ENCODE data around the gene DNAJC6. TPM values are rescaled to one million over a fixed set of nuclear protein-coding genes. Genes with fewer than 3 reads are reported as not detected.

The DNAJC6 gene
- total RNA-seq, 1 experiment from 2014 or later, result 6.2 TPM

- H3K27me3 Mint-ChIP-seq (ENCODE audit: insufficient read depth, unreplicated experiment), result no peaks in the 10 kb centered on the region
- peaks cover 6% of the 10 kb centered on the region; the same call in 1 of the 2 replicates for H3K4me1 ChIP-seq
- BruUV-seq (replicated peaks), result no TSS peak
- no peaks in the 10 kb centered on the region for H3K9me3 ChIP-seq
- intact Hi-C loops (cut with micrococcal nuclease; ENCODE audit: unreplicated experiment), result no loop called here
- no peak for TF ChIP-seq CTCF (IDR thresholded peaks at IDR 0.05; ENCODE audit: insufficient read depth in 1 of 2, low read depth in 1 of 2, low read length in 1 of 2, severe bottlenecking in 1 of 2, unreplicated experiment in 1 of 2)
- no peak for DNase-seq
- no peaks in the 10 kb centered on the region; the same call in 1 of the 2 replicates for H3K36me3 ChIP-seq (ENCODE audit: control insufficient read depth, insufficient read depth, low read length)
- H3K27me3 ChIP-seq (replicated peaks; ENCODE audit: control insufficient read depth, insufficient read depth, low read length), result no peaks in the 10 kb centered on the region
- H3K4me1 Mint-ChIP-seq (ENCODE audit: low read depth, unreplicated experiment), result peaks cover 22% of the 10 kb centered on the region
- H3K9me3 Mint-ChIP-seq (ENCODE audit: unreplicated experiment), result no peaks in the 10 kb centered on the region
- H3K4me3 Mint-ChIP-seq (ENCODE audit: unreplicated experiment), result no peak overlapping the region
- POLR2A ChIA-PET, result no interaction called here
- peak overlapping the region; percentile 79 for H3K27ac Mint-ChIP-seq (ENCODE audit: unreplicated experiment)
- H3K4me3 ChIP-seq (ENCODE audit: low read depth, low read length), result no peak overlapping the region
- CTCF ChIA-PET, result no interaction called here
- peaks cover 27% of the 10 kb centered on the region for H3K36me3 Mint-ChIP-seq (ENCODE audit: insufficient read depth, unreplicated experiment)
Observed at GRCh38 chr1:65425006-65425405, 115.7 kb downstream of the DNAJC6 start.

- Mint-ChIP-seq H3K9me3 (ENCODE audit: unreplicated experiment) (no peaks in the 10 kb centered on the region), H3K36me3 (ENCODE audit: insufficient read depth, unreplicated experiment) (peaks cover 27% of the 10 kb centered on the region), H3K4me1 (ENCODE audit: low read depth, unreplicated experiment) (peaks cover 22% of the 10 kb centered on the region), H3K27me3 (ENCODE audit: insufficient read depth, unreplicated experiment) (no peaks in the 10 kb centered on the region), H3K4me3 (ENCODE audit: unreplicated experiment) (peak overlapping the region; percentile 21), H3K27ac (ENCODE audit: unreplicated experiment) (peak overlapping the region; percentile 79)
- intact Hi-C loops (cut with micrococcal nuclease; ENCODE audit: unreplicated experiment), result no loop called here
- BruUV-seq (replicated peaks), result no TSS peak
- ChIA-PET POLR2A (no interaction called here), CTCF (no interaction called here)
- no peaks in the 10 kb centered on the region; the same call in 1 of the 2 replicates for H3K36me3 ChIP-seq (ENCODE audit: control insufficient read depth, insufficient read depth, low read length)
- no peak for TF ChIP-seq CTCF (IDR thresholded peaks at IDR 0.05; ENCODE audit: insufficient read depth in 1 of 2, low read depth in 1 of 2, low read length in 1 of 2, severe bottlenecking in 1 of 2, unreplicated experiment in 1 of 2)
- H3K4me1 ChIP-seq, result peaks cover 6% of the 10 kb centered on the region; the same call in 1 of the 2 replicates
- no peaks in the 10 kb centered on the region for H3K9me3 ChIP-seq
- no peak overlapping the region for H3K4me3 ChIP-seq (ENCODE audit: low read depth, low read length)
- no peaks in the 10 kb centered on the region for H3K27me3 ChIP-seq (replicated peaks; ENCODE audit: control insufficient read depth, insufficient read depth, low read length)
- DNase-seq, result peak in 1 of 2 experiments; percentile 18
Observed at GRCh38 chr1:65425697-65426096, 116.4 kb downstream of the DNAJC6 start.

GRCh38 chr1:65429078-65429477 lies 119.7 kb downstream of the DNAJC6 start:
- H3K27ac Mint-ChIP-seq (ENCODE audit: unreplicated experiment), result no peak overlapping the region
- no peaks in the 10 kb centered on the region for H3K9me3 ChIP-seq
- H3K27me3 Mint-ChIP-seq (ENCODE audit: insufficient read depth, unreplicated experiment), result no peaks in the 10 kb centered on the region
- H3K4me3 ChIP-seq (ENCODE audit: low read depth, low read length), result no peak overlapping the region
- H3K27me3 ChIP-seq (replicated peaks; ENCODE audit: control insufficient read depth, insufficient read depth, low read length), result no peaks in the 10 kb centered on the region
- no TSS peak for BruUV-seq (replicated peaks)
- H3K4me1 ChIP-seq, result peaks cover 6% of the 10 kb centered on the region; the same call in 1 of the 2 replicates
- intact Hi-C loops (cut with micrococcal nuclease; ENCODE audit: unreplicated experiment), result no loop called here
- no peak for TF ChIP-seq CTCF (IDR thresholded peaks at IDR 0.05; ENCODE audit: insufficient read depth in 1 of 2, low read depth in 1 of 2, low read length in 1 of 2, severe bottlenecking in 1 of 2, unreplicated experiment in 1 of 2)
- no peak overlapping the region for H3K4me3 Mint-ChIP-seq (ENCODE audit: unreplicated experiment)
- no peak for DNase-seq
- peaks cover 46% of the 10 kb centered on the region for H3K36me3 Mint-ChIP-seq (ENCODE audit: insufficient read depth, unreplicated experiment)
- CTCF ChIA-PET, result interaction anchor here (0.5 to 1.2 kb wide), 2 partner anchors 259 to 279 kb away, joined by 4 to 5 read pairs; no protein-coding TSS in a partner anchor
- POLR2A ChIA-PET, result no interaction called here
- H3K4me1 Mint-ChIP-seq (ENCODE audit: low read depth, unreplicated experiment), result peaks cover 22% of the 10 kb centered on the region
- H3K9me3 Mint-ChIP-seq (ENCODE audit: unreplicated experiment), result no peaks in the 10 kb centered on the region
- no peaks in the 10 kb centered on the region; the same call in 1 of the 2 replicates for H3K36me3 ChIP-seq (ENCODE audit: control insufficient read depth, insufficient read depth, low read length)

Data from Caco-2 (cell line).